Measurements from ENCODE around the gene ZNF268. TPM values are rescaled to one million over a fixed set of nuclear protein-coding genes. Genes with fewer than 3 reads are reported as not detected.

Gene ZNF268
- total RNA-seq, 1 experiment from 2014 or later = 12.2 TPM

Other genes with a start within 250 kb of the ZNF268 start
- gene ZNF605, start 225.2 kb upstream of the ZNF268 start, total RNA-seq (2021; ENCODE audit: unreplicated experiment) = 0.02 TPM
- 4.4 TPM for gene ZNF26, start 195.1 kb upstream of the ZNF268 start, total RNA-seq (2021; ENCODE audit: unreplicated experiment)
- 9.8 TPM for gene ZNF84, start 144.0 kb upstream of the ZNF268 start, total RNA-seq (2021; ENCODE audit: unreplicated experiment)
- not detected for gene ZNF140, start 100.6 kb upstream of the ZNF268 start, total RNA-seq (2021; ENCODE audit: unreplicated experiment)
- 0.02 TPM for gene ZNF891, start 51.2 kb upstream of the ZNF268 start, total RNA-seq (2021; ENCODE audit: unreplicated experiment)
- gene ZNF10, start 50.9 kb upstream of the ZNF268 start, total RNA-seq (2021; ENCODE audit: unreplicated experiment) = not detected
- gene ANHX, start 54.4 kb downstream of the ZNF268 start, total RNA-seq (2021; ENCODE audit: unreplicated experiment) = not detected

All from HCT116 (cell line).